Right hindlimb (tissue), 1 donor: ENCODE results near the gene ACTR10.
"Not testable (repeated sequence)": the region's sequence is repeated elsewhere in the genome, so short reads cannot be mapped to it uniquely, and the experiment has no call there.

Experiments used
- DNase-seq: peaks from one replicate; pipeline ENCODE4 v3.0.0-alpha.2; 2018

The ACTR10 gene

DNA sequence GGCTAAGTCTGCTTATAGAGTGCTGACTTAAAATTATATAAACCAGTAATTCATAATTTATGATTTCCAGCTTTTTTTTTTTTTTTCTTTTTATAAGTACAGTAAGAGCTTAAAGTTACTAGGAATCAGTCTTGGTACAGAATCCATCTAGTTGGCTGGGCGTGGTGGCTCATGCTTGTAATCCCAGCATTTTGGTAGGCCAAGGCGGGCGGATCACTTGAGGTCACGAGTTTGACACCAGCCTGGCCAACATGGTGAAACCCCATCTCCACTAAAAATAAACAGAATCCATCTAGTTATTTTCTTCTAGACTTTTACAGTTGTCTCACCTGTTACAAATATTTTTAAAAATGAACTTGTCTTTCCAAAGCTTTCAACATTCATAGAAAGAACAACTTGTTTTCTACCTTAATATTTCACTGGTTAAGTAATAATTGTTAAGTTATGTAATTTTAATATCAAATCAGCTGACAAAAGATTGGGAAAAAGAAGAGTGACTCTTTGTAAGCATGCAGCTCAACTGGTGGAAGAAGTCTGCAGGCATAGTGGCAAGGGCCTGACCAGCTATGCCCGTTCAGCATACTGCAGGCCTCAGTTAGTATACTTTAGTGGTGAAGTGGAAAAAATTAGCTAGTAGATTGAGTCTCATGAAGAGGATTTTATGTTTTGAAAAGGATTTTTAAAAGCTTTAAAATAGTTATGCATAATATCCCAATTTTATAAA, 27.3 kb downstream of the ACTR10 start:
- DNase-seq, result no peak

DNA sequence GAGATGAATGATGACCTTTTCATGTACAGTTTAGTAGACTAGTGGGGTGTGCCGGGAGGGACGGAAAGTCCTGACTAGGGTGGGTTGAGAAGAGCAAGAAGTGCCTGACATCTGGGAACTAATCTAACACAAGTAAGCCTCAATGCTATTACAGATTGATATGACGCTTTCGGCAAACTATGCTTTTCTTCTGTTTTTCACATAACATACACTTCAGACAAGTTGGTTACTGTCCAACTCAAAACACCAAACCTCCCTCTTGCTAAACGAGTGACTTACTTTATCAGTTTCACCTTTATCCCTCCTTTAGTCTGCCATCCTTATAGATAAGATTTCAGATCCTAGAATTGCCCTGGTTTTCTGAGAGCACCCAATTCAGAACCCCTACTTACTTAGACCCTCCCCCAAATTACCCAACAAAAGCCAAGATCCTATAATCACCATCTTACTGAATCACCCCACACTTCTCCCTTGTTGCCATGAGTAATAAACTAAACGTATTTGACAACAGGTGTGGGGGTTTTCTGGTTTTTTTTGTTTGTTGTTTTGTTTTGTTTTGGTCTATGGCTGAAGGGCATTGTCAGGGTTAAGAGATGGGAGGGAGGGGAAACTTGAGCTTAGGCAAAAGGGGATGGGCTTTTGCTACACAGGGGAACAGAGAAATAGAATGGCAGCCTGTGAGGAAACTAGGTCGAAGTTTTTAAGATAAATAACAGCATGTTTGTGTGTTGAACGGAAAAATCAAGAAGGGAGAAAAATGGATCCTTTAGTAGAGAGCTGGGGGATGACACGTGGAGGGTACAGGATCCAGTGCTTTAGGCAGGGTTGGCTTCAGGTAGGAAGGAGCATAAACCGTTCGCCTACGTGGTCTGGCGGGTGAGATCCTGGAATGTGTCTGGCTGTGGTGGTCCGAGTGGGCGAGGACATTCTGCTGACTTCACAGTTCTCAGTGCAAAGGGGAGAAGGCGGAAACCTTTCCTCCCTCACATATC, 38.6 kb downstream of the ACTR10 start:
- peak; percentile 64 for DNase-seq

DNA sequence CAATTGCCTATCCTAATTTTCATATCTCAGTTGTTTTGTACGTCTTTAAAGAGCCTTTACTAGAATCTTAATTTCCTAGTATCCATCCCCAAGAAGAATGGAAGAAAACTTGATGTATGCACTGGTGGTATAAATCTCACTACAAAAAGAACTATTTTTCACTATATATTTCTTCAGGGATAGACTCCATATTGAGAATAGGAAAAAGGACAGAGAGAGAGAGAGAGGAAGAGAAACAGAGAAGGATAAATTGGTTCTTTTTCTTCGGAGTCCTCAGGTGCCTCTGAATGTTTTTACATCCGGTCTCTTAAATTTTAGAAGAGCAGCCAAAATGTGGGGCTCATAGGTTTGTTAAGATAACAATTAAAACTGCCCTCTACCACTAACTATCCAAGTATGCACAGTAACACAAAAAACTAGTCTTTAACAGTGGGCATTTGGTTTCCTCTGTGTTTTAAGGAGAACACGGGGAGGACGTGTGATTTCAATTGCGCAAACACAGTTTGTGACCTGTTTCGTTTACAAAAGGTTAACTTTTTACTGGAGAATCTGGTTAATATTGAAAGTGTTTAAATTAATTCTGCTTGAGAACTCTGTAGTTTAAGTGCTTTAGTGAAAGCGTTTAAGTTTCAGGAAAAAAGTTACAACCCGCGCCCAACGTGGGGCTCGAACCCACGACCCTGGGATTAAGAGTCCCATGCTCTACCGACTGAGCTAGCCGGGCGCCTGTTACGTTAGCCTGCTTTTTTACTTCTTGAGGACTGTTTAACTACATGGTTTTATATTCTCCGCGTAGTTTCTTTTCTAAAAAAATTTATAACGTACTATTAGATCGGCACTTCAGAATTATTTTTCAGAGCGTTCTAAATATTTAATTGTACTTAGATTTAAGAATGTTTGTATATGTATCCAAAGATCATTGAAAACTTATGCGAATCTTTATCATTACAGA, 39.6 kb downstream of the ACTR10 start:
- peak; percentile 80 for DNase-seq

DNA sequence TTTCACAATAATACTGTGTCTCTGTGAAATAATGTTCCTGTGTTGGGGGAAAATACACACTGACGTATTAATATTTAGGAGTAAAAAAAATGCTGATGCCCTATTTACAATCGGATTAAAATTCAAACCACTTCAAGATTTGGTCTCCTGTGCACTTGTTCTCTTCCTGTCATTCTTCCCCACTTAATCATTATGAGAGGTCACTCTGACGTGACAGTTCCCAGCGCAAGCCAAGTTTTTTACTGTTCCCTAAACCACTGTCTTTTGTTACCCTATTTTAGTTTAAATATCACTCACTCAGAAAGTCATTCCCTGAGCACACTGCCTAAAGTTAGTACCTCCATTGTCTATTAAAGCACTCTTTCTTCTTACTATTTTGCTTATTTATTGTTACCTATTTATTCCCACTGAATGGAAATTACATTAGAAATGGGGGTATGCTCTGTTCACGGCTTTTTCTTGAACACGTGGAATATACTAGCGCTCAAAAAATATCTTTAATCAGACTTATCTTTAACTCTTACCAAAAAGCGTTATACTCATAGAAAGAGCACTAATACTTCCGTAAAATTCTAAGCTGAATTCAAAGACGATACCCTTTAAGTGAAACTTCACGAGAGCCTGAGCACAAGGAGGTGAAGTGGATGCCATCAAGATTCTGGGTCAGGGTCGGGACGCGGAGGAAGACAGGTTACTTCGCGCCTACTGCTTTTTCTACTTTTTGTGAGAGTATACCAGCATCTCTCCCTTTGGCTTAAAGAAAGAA, 44.0 kb downstream of the ACTR10 start:
- no peak for DNase-seq

DNA sequence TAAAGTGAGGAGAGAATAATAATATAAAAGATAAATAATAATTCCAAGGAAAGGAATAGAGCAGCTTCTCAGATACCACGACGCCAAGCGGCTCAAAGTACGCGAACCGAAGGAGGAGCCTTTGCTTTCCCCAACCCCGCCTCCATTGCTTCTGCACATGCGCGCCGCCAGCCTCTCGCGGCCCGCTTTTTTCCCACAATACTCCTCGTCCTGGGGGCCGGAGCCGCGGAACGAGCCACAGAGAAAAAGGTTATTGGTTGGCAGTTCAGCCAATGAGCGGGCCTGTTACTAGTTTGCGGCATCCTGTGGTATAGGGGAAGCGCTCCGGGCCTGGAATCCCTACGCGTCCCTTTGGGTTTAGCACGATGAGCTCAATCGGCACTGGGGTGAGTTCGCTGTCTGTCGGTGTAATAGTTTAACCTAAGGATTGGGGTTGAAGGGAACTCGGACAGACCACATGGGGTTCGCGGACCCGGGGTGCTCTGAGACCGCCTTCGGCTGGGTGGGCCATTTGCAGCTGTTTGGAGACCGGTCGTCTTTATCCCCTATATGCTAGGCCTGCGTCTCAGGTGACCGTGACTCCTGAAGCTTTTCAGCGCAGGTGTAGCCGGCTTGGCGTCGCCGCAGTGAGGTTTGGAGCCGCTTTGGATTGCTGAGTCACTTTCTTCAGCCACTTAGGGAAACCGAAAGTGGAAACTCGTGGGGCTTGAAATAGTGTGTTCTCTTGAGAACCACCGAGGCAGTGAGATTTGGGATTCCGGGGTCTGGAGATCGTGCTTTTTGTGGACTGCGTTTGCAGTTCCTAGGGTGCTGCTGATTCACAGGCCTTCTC, 44.8 kb downstream of the ACTR10 start, which contains the start of gene PSMA3:
Gene PSMA3, plus strand, starts transcription at position 288 of the 832 bp plus-strand sequence. Its CDS starts 78 bp downstream, at position 366.
- DNase-seq, result peak; percentile 99

DNA sequence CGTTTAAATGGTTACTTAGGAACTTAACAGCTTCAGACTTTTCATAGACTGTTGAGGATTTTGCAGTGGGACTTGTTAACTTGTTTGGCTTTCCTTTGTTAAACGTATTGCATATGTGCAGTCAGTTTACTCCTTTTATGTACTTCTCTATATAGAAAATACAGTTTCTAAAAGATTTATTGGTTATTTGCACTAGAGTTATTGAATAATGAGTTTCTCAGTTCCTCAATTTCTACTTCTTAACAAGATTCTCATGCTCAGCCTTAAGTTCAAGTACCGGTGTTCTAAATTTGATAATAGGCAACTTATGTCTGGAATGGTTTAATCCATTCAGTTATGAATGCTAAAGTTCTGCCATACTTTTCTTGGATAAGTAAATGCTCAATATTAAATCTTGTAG, 45.6 kb downstream of the ACTR10 start:
- DNase-seq, result no peak

DNA sequence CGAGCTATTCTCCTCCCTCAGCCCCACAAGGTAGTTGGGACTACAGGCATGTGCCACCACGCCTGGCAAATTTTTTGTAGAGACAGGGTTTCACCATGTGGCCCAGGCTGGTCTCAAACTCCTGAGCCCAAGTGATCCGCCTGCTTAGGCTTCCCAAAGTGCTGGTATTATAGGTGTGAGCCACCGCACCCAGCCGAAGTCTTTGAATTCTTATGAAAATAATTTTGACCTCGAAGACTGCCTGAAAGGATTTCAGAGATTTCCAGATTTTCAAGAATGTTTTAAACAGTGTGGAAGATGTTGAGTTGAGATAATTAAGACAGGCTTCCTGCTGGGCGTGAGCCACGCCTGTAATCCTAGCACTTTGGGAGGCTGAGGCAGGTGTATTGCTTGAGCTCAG, 49.7 kb downstream of the ACTR10 start:
- DNase-seq, result no peak

DNA sequence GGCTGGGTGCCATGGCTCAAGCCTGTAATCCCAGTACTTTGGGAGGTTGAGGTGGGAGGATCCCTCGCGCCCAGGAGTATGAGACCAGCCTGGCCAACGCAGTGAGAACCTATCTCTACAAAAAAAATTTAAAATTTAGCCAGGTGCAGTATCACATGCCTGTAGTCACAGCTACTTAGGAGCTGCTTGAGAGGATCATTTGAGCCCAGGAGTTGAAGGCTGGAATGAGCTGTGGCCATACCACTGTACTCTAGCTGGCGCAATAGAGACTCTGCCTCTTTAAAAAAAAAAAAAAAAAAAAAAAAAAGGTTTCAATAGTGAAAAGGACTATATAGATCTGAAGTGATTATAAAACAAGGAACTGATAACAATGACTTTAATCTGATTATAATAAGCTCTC, 58.2 kb downstream of the ACTR10 start:
- DNase-seq, result no peak

DNA sequence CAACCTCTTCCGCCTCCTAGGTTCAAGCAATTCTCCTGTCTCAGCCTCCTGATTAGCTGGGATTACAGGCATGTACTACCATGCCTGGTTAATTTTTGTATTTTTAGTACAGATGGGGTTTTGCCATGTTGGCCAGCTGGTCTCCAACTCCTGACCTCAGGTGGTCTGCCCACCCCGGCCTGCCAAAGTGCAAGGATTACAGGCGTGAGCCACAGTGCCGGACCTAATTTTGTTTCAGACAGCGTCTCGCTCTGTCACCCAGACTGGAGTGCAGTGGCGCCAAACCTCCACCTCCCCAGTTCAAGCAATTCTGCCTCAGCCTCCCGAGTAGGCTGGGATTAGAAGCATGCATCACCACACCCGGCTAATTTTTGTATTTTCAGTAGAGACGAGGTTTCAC, 62.1 kb downstream of the ACTR10 start:
- DNase-seq, result not testable (repeated sequence)

DNA sequence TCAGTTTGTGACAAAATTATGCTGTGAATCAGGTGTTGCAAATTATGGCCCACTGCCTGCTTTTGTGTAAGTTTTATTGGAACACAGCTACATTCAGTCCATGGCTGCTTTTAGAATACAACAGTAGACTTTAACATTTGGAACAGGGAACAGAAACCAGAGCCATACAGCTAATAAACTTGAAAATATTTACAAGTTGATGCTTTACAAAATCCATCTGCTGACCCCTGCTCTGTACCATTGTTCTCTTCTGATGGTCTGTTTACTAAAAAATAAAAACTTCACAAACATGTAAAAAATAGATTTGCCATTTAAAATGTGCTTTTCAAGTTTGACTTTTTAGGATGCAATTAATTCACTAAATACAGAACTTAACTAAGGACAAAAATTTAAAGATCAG, 65.5 kb downstream of the ACTR10 start:
- no peak for DNase-seq

DNA sequence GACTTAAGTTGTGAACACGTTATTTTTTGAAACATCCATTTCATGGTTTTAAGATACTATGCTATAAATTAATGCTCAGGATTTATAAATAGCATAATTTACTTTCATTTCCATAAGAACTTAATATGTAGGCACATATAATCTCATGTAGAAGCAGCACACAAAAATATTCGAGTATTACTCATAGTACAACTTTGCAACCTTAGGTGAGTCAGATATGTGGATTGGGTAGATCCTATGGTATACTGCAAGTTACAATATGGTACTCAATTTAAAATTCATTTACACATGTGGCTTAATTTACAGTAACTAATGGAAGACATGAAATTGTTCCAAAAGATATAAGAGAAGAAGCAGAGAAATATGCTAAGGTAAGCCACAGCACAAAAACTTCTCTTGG, 70.7 kb downstream of the ACTR10 start:
- DNase-seq, result no peak

DNA sequence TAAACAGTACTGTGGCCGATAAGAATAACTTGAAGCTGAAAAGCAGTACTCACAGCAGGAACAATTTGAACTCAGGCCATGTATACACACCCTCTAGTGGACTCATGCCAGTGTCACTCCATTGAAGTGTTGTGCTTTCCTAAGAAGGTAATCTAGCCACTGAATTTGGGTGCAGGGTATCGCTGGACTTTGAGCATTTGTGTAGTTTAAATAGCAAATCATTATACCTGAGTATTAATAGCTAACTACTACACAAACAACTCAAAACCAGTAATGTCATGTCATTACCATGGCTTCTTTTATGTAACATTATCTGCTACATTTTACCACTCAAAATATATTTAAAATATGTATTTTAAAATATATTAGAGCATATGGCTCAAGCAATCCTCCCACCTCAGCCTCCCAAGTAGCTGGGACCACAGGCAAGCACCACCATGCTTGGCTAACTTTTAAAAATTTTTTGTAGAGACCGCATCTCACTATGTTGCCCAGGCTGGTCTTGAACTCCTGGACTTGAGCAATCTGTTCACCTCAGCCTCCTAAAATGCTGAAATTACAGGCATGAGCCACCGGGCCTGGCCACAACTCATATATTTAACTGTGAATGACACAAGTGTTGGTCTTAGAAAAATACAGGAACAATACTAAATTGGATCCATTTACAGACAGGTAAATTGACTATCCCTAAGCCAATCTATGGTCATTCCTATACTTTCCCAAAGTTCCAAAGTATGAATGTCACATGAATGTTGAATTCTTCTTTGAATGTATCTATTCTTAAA, 72.8 kb downstream of the ACTR10 start:
- DNase-seq, result no peak

DNA sequence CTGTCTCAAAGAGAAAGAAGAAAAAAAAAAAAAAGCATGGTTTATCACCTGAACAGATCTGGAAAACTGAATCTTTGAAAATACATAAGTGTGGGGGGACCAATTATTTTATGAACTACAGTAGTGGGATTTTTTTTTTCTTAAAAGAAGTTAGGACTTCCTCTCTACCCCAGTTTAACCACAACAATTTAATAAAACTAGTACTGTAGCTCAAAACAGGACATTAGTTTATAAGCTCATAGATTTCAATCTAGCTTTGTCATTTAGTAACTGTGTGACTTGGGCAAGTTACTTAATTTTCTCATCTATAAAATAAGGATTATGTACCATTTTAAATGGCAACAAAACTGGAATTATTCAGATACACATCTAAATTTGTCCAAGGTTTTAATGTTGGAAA, 74.9 kb downstream of the ACTR10 start:
- DNase-seq, result no peak

DNA sequence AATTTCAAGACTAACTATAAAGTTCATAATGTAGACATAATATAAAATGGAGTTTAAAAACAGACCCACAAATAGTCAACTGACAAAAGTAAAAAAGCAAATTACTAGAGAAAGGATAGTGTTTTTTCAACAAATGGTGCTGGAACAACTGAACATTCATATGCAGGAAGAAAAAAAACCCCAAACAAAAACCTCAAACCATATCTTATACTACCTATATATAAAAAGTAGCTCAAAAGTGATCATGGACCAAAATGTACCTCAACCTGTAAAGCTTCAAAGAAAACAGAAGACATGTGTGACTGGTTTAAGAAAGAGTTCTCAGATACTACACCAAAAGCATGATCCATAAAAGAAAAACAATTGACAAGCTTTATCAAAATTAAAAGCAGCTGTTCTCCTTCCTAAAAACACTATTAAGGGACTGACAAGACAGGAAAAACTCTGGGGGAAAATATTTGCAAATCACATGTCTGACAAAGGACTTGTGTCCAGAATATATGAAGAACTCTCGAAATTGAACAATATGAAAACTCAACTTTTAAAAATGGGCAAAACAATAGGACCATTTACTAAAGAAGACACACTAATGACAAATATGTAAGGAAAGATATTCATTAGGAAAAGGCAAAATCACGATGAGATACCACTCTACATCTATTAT, 75.7 kb downstream of the ACTR10 start:
- DNase-seq, result no peak

DNA sequence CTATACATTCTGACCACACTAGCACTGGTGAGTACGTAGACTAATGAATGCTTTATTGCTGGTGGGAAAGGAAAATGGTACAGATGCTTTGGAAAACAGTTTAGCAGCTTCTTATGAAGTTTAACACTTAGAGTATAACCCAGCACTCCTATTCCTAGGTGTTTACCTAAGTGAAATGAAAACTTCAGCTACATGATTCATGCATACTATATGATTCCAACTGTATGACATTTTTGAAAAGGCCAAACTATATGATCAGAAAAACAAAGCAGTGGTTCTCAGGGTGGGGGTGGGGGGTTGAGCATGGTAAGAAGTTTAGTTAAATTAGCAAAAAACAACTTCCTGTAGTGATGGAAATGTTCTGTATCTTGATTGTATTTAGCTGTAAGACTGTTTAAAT, 76.3 kb downstream of the ACTR10 start:
- DNase-seq, result no peak

DNA sequence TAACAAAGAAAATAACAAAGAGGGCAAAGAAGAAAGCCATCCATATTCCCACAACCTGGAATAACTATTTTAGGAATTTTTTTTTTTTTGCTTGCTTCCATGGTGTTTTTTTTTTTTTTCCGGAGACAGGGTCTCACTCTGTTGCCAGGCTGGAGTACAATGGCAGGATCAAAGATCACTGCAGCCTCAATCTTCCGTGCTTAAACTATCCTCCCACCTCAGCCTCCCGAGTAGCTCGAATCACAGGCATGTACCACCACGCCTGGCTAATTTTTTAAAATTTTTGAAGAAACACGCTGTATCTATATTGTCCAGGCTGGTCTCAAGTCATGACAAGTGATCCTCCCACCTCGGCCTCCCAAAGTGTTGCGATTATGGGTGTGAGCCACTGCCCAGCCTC, 78.2 kb downstream of the ACTR10 start:
- no peak for DNase-seq

DNA sequence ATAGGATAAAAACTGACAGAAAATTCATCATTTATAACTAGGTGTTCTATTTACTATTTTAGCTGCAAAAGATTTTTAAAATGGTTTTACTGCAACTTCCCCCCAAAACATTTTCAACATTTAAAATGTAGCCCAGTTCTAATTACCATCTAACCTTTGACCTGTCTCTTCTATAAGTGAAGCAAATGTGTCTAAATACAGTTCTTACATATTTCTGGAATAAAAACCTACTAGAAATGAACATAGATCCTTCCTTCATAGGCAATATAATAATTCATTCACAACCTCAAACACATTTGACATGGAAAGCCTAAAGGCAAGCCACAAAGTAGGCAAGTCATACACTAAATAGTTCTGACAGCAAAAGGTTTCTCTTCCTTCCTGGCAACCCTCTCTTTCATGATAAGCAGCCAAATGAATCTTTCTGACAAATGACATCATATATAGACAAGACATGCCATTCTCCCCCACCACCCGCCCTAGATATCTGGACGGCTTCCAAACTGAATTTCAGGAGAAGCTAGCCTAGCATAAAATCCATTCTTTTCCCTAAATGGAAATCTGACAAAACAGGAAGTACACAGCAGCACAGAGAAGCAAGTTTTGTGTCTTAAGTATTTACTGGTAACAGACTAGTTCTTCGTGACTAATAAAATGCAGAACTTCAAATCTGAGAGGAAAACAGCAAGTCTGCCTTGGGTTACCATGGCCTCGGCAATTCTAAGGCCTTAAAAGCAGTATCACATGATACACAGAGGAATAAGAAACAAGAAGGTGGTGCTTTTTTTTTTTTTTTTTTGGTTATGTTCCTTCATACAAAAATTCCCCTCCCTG, 81.2 kb downstream of the ACTR10 start:
- peak; percentile 56 for DNase-seq

DNA sequence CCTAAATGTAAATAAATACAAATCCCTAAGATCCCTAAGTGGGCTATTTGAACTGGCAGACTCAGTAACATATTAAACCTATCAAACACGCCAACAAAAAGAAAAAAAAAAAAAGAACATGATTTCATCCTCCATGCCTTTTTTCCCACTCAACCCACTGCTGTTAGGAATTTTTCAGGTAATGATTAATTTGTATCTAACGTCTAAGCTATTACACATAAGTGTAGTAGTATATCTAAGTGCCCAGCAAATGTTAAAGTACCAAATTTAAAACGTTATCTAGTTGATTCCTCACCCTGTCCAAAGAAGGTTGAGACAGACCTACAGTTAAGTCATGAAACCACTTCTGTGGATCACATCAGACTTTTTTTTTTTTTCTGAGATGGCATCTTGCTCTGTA, 82.0 kb downstream of the ACTR10 start:
- no peak for DNase-seq
